NCI-H1930 (cell line): ENCODE measurements around the gene AGAP1.

Experiments
- DNase-seq, 2 experiments: peaks; one replicate each; lab custom pipeline; 2025; lab: John Stamatoyannopoulos, UW

The AGAP1 gene

DNA sequence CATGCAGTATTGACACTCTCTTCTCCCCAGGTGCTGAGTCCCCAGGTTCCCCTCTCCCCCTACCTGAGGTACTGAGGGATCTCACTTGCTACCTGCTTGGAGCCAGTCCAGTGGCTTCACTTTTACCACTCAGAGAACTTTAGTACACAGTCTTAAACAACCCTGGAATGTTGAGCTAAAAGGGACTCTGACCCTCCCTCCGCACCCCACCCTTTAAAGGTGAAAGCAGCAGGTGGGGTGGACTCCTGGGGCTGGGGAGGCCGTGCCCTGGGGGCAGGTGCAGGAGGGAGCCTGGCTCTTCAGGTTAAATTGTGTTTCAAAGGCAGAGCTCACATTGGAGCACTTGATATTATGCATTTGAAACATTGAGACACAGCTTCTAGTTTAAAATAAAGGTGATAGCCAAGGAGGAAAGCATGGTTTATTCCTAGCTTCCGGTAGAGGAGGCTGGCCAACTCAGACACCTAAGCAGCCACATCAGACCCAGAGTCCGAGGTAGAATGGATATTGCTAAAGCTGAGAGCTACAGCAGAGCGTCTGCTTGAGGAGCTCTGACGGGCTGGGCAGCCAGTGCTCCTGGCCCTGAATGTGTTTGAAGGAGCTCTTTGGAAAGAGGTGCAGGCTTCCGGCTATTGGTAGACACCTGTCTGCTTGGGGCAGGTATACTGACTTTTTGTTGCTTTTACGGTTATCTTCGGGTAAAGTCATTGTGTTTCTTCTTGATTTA is 196.4 kb downstream of the AGAP1 start:
- no peak for DNase-seq

DNA sequence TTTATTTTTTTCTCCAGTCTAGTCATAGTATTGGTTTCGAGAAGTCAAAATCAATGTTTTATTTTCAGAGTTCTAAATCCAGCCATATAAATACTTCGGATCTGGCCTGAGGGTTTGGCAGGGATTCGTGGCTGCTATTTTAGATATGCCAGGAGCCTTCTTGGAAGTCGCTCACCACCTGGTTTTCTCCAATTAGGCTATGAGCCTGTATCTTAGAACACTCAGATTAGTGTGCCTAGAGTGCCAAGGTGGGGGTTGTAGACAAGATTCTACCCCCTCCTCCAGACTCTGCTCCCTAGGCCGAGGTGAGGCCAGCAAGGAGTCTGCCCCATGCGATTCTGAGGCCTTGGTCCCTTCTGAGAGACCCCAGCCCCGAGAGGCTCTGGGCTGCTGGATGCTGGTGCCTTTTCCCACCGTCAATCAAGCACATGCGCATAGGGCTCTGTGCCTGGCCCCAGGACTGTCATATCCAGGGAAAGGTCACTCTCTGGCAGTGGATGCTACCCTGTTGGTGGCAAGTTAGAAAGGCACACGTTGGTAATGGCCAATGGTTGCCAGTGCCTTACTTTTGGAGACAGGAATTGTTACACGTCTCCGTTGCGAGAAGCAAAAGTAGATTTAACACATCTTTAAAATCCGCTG is 197.1 kb downstream of the AGAP1 start:
- DNase-seq = no peak

DNA sequence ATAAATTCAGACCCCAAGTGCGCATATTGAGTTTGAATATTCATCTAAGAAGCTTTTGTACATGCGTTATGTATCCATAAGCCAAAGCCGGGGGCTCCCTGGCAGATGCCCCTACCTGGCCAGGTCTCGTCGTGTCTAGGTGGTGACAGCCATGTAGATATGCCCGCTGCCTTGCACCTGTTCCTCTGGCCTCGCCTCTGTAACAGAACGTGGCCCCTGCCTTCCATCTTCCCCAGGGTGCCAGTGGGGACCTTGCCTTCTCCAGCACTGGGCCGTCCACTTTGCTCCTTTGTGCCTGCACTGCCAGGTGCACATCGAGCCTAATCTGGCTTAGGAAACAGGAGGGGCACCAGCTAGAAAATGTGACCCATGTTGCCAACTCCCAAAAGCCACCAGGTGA is 198.2 kb downstream of the AGAP1 start:
- no peak for DNase-seq

DNA sequence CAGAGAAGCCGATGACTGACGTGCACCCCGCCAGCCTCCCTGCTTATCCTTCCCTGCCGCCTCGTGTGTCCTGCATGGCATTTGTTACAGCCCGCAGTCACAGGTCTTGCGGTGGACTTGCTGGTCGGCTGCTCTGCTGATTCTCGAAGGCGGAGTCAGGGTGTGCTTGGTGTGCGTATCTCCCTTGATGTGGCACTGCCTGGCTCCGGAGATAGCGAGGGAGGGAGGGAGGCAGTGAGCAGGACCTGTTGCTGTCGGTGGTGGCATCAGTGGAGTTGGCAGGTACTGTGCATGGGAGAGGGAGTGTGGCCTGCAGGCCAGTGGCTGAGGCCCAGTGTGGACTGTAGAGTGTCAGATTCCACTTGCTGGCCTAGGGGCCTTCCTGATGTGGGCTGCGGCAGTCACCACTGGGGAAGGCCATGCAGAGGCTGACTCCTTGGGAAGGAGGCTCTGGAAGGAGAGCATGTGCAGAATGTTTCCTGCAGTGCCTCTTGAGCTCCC is 198.9 kb downstream of the AGAP1 start:
- no peak for DNase-seq

DNA sequence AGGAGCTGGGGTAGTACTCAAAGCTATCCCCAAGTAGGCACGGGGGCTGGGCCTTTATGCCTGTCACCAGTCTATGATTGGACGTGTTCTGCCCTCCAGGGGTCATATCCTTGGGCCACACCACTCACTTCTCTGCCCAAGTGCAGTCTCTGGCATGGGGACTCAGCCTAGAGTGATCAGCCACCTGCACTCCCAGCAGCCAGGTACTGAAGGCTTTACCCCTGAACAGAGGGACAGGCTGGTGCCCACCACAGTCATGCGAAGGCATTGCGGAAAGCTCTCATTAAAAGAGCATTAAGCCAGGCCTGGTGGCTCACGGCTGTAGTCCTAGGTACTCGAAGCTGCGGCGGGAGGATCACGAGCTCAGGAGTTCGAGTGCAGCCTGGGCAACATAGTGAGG is 199.4 kb downstream of the AGAP1 start:
- no peak for DNase-seq

DNA sequence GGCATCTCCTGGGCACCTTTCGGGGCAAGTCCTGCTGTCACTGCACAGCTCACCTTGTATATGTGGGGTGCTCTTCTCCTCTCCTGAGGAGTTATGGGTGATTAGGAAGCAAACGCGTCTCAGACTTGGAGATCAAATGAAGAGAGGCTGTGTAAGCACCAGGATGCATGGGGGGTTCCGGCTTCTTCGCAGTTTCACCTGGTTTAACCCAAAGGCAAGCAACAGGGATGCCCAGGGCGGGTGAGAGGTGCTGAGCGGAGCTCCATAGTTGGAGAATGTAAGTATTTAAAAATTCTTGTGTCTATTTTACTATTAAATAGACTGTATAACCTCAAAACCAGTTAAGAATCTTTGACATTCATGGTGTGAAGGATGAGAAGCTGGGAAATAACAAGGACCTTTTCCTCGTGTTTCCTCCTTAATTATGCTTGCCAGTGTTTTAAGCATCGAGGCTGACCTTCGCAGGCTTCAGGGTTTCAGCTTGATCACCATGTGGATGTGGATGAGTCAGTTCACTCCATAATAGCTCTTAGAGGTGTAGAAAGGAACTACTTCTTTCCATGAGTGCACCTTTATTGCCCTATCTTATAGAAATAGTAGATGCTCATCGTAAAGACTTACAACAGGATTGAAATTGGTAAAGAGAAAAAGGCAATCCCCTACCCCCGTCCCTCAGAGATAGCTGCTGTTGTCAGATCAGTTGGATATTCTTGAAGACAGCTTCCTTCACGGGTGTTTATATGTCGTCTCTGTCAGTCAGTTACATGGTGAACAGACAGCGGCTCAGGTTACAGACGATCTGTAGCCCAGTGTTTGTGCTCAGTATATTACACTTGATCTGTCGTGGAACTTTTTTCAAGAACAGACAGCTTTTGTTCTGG is 201.1 kb downstream of the AGAP1 start:
- DNase-seq = no peak

DNA sequence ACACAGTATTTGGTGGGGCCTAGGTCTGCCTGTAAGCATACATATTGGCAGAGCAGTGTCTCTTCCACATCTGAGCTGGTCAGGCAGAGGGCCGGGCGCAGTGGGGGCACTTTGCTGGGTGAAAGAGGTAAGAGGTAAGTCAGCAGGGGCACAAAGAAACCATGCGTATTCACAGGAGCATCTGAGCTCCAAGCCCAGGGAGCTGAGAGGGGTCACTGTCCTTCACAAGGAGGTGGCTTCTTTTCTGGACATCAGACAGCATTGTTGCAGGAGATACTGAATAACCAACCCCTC is 201.7 kb downstream of the AGAP1 start:
- DNase-seq = no peak

DNA sequence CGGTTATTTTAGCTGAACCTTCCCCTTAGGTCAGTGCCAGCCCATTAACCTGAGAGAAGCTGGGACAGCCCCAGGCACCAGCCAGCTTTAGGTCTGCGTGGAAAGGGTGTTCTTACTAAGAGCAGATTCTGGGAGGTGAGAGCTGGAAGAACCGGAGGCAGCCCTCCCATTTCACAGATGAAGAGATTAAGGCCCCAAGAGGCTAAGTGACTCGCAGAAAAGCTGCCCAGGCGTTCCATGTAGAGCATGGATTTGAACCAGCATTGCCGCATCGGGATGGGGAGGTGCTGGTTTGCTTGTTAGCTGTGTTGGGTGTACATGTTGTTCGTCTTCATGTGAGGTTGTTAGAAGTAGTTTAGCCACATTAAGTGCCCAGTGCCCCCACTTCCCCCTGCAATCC is 203.2 kb downstream of the AGAP1 start:
- DNase-seq = no peak

DNA sequence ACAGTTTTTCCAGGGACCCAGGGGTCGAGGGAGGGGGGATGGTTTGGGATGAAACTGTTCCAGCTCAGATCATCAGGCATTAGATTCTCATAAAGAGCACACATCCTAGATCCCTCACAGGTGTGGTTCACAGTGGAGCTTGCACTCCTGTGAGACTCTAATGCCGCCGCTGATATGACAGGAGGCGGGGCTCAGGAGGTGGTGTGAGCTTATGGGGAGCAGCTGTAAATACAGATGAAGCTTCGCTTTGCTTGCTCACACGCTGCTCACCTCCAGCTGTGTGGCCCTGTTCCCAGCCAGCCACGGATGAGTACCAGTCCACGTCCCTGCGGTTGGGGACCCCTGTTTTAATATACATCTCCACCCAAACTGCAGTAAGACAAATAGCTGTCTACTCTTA is 204.2 kb downstream of the AGAP1 start:
- DNase-seq = no peak

DNA sequence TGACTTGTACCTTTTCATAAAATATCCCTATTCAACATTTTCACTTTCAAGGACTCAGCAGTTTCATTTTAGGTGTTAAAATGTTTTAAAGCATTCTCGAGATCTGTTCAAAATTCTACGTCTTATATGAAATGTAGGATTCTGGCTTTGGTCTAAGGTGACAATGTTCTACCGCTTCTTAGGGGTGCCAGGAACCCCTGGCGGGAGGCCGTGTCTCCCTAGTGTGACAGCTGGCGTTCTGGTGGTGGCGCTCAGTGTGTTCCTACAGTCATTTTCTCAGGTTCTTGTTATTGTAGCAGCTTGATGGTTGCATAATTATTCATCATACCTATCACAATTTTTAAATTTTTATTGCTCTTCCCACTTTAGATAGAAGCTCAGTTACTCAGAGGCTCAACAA is 204.6 kb downstream of the AGAP1 start:
- no peak for DNase-seq

DNA sequence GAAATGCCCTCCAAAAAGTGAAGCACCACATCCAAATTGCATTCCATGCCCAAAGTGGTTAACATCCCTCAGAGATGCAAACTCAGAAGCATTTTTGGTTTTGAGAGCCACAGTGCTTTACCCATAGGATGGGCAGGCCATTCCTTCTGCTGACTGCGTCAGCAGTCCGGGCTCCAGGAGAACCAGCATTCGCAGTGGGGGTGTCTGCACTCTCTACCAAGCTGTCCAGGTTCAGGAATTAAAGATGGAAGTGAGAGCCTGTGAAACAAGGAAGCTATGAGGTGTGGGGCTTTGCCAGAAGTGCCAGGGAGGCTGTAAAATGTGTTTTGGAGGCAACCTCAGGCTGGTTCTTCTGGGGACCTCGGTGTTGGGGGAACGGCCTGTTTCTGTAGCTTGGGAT is 205.7 kb downstream of the AGAP1 start:
- no peak for DNase-seq

DNA sequence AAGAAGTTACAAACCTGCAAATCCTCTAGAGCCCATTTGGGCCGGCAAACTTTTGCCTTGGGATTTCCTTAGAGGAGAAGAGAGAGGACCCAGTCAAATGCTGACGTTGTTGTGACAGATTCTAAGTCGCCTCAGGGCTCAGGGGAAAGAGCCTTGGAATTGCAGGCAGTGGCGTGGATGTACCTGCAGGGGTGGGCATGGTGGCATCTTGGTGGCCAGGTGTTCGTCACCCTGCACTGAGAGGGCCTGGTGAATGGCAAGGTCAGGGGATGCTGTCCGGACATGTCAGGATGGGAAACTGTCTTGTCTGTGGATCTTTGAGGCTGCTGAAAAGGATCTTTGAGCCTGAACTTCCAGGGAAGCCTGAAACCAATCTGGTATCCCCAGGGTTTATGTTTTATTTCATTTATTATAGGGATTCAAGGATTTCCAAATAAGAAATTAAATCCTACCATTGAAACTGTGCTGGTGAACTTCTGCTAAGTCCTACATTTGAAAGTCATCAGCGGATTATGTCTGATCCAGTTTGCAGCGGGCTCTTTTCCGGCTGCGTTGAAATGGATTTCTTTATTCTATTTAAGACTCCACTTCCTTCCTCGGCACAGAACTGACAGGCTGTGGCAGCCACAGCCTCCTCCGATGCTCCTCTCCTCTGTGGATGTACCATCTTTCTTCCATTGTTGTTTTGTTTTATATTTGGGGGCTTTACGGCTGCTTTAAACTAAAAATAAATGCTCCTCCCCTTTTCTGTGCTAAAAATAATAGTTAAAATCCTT is 207.6 kb downstream of the AGAP1 start:
- DNase-seq = no peak

DNA sequence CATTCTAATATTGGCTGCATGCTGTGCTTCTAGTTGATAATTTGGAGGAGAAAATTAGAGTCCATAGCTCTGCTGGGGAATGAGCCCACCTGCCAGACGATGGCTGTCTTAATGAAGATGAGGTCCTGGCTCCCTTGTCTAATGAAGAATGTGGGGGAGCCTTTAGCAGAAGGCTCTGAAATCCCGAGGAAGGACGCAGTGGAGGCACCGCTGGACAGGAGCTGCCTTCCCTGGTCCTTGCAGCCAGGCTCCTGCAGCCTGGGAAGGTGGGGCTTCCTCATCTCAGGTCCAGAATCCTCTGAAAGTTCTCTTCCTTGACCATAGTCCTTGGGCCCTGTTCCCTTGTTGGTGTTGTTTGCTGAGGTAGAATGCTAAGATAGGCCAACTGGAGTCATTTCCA is 208.3 kb downstream of the AGAP1 start:
- DNase-seq = no peak

DNA sequence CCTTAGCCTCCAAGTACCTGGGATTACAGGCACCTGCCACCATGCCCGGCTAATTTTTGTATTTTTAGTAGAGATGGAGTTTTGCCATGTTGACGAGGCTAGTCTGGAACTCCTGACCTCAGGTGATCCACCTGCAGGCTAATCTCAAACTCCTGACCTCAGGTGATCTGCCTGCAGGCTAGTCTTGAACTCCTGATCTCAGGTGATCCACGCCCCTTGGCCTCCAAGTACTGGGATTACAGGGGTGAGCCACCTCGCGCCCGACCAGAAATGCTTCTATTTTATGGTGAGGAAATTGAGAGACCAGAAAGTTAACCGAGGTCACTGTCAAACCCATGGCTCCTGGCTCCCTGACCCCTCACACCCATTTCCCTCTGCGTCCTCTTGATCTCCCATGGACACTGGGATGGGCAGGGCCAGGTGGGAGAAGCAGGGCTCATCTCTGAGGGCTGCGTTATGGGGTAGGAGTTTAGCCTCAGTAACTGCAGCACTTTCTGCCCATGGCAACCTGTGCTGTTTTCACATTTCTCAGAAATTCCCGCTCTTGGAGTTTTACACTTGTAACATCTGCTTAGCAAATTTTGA is 210.0 kb downstream of the AGAP1 start:
- no peak for DNase-seq

DNA sequence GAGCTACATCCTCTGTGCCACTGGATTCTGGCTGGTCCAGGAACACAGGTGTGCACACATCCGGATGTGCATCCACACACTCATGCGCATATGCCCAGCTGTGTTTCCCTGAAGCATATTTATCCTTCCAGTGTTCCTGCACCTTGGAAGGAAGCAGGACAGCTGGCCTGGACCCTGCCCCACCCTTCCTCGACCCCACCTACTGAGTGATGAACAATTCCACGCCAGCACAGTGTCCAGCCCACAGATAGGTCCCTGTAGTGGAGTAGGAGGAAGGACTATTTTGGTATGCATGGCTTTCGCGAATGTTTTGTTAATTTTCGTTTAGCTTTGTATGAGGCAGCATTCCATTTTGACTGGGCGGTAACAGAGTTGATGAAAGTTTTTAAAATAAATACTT is 211.5 kb downstream of the AGAP1 start:
- DNase-seq = no peak

DNA sequence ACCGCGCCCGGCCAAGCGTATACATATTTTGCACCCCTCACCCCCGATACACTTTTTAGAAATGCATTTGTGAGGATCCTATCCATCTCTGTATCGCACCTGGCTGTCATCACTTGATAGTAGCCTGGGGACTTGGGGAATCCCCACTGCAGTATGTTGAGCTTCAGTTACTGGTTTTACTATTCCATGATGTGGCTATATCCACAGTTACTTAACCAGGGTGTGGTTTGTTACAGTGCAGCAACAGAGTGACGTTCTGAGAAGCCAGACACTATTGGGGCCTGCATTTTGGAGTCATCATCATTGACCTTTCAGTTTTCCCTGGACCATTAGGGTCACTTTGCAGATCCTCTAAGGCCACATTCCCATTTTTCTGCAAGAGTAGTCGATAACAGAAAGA is 212.7 kb downstream of the AGAP1 start:
- no peak for DNase-seq

DNA sequence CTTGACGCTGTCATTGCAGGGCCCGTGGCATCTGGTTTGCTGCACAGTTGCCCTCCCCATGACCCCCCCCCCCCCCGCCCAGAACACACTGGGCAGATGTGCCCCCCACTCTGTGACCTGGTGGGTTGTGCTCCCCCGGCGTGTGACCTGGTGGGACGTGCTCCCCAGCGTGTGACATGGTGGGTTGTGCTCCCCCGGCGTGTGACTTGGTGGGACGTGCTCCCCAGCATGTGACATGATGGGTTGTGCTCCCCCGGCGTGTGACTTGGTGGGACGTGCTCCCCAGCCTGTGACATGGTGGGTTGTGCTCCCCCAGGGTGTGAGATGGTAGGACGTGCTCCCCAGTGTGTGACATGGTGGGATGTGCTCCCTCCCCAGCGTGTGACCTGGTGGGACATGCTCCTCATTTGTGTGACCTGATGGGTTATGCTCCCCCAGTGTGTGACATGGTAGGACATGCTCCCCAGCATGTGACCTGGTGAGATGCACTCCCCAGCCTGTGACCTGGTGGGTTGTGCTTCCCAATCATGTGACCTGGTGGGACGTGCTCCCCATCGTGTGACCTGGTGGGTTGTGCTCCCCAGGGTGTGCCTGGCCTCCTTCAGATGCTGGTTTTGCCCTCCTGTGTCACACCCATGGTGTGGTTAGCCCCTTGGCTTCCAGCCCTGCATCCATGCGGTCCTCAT is 213.7 kb downstream of the AGAP1 start:
- no peak for DNase-seq

DNA sequence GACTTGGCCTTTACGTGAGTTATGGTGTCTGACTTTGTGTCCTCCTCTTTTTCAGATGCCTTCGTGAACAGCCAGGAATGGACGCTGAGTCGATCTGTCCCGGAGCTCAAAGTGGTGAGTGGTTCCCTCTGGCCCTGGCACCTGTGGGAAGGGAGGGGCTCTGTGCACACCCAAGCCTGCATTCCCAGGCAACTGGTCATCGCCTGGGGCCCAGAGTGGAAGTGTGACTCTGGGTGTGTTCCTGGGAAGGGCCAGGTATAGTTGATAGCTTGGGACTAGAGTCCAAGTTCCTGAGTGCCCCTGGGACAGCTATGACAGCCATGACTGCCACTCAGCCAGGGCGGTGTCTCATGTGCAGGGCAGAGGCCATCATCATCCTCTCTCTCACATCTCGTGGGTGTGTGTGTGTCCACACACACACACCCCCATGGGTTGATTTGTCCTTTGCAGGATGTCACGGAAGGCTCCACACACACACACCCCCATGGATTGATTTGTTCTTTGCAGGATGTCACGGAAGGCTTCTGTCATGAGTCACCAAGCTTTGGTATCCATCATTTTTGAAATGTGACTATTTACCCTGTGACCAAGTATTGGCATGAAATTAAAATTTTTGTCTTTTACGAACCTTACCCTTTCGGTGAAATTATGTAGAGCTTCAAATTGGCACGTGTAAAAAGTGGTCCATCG is 215.4 kb downstream of the AGAP1 start:
- no peak for DNase-seq

DNA sequence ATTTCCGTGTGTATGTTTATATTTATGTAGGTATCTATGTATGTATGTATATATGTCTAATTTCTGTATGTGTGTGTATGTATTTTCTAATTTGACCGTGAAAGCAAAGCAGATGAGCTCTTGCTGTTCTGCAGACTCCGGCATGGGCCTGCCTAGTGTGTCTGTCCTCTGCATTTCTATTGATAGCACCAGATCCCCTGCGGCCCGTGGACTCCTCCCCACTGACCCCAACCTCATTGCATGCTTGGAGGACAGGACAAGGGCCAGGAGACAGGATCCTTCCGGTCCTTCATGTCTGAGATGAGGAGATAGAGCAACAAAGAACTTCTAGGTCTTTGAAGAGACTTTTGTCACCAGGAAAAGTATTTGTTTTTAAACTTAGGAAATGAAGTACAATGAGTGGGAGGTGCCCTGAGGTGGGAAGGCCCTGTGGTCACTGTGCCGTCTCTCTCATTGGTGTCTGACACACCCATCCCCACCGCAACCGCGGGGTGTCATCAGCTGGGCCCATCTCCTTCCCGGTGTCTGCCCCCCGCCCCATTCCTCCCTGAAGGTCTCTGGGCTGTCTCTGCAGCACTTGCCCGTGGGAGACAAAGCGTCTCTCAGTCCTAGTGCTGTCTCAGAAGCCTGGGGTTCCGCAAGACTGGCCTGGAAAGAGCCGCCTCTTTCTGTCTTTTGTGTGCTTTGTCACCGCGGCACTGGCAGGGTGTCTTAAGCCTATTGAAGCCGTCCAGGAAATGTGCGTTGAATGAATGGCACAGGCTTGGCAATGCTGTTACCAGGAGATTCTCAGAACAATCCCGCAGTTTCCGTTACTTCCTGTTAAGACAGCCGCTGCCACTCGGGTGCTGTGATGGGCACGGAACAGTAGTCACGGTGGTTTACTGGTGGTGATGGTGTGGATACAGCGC is 216.4 kb downstream of the AGAP1 start:
- no peak for DNase-seq

DNA sequence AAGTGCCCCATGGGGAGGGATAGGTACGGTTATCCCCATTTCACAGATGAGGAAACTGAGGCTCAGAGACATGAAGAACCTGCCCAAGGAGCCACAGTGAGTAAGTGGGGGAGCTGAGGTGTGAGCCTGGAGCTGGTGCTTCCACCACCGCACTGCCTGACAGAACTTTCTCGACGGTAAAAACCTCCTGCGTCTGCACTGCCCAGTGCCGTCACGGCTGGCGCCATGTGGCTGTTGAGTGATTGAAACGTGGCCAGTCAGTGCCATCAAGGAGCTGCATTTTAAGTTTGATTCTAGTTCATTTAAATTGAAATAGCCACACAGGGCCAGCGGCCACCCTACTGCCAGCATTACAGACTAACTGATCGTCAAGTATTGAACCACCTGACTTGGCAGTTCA is 217.1 kb downstream of the AGAP1 start:
- DNase-seq = no peak
